Loucy (cell line): ENCODE data around the gene ZNF358.

ENCODE experiments used
- H2AFZ ChIP-seq: fragments of 200-600 bp; sonication (generic); 2 replicates; pipeline ENCODE4 v1.6.0; 2016; ENCODE audit warnings: antibody characterized with exemption, mild to moderate bottlenecking, low read length, moderate library complexity
- H3F3A ChIP-seq: fragments of 200-600 bp; 2 replicates; pipeline ENCODE4 v1.6.0; 2016; ENCODE audit warnings: antibody characterized with exemption, low read depth, mild to moderate bottlenecking
- H3K27me3 ChIP-seq: fragments of 200-600 bp; sonication (generic); 2 replicates; pipeline ENCODE4 v1.6.1; 2014; ENCODE audit warnings: low read length, mild to moderate bottlenecking; ENCODE audit not compliant: insufficient read depth, poor library complexity, severe bottlenecking
- H3K36me3 ChIP-seq: fragments of 200-600 bp; sonication (generic); 2 replicates; pipeline ENCODE4 v1.6.1; 2016; ENCODE audit warnings: low read length; ENCODE audit not compliant: insufficient read depth
- H3K4me1 ChIP-seq: fragments of 200-600 bp; sonication (generic); 2 replicates; pipeline ENCODE4 v1.5.1; 2014; ENCODE audit warnings: low read length, mild to moderate bottlenecking; ENCODE audit not compliant: insufficient read depth, poor library complexity, severe bottlenecking
- H3K4me2 ChIP-seq: fragments of 200-600 bp; sonication (generic); 2 replicates; pipeline ENCODE4 v1.6.0; 2014; ENCODE audit warnings: antibody characterized with exemption, low read length, low read depth, mild to moderate bottlenecking; ENCODE audit not compliant: poor library complexity, severe bottlenecking
- H3K4me3 ChIP-seq: fragments of 200-600 bp; sonication (generic); 2 replicates; pipeline ENCODE4 v1.5.1; 2014; ENCODE audit warnings: low read length, mild to moderate bottlenecking, mixed read lengths; ENCODE audit not compliant: poor library complexity, severe bottlenecking
- H3K79me2 ChIP-seq: fragments of 200-600 bp; sonication (generic); 2 replicates; pipeline ENCODE4 v1.6.1; 2014; ENCODE audit warnings: low read length; ENCODE audit not compliant: insufficient read depth
- H3K9ac ChIP-seq: fragments of 200-600 bp; sonication (generic); 2 replicates; pipeline ENCODE4 v1.6.0; 2014; ENCODE audit warnings: mild to moderate bottlenecking, low read depth, low read length, moderate library complexity; ENCODE audit not compliant: poor library complexity, severe bottlenecking
- H3K9me2 ChIP-seq: fragments of 200-600 bp; sonication (generic); replicated peaks from 2 replicates; pipeline ENCODE4 v1.6.1; 2016; ENCODE audit warnings: low read depth, low read length, mixed read lengths
- H3K9me3 ChIP-seq: fragments of 200-600 bp; sonication (generic); 2 replicates; pipeline ENCODE4 v1.6.1; 2014; ENCODE audit warnings: mild to moderate bottlenecking, antibody characterized with exemption, low read length, low read depth; ENCODE audit not compliant: insufficient read depth
- H4K20me1 ChIP-seq: fragments of 200-600 bp; sonication (generic); 2 replicates; pipeline ENCODE4 v1.6.0; 2014; ENCODE audit warnings: antibody characterized with exemption, low read length, mild to moderate bottlenecking; ENCODE audit not compliant: insufficient read depth, poor library complexity, severe bottlenecking
- CTCF ChIP-seq: fragments of 200-600 bp; sonication (generic); conservative IDR thresholded peaks from 2 replicates; pipeline ENCODE4 v1.5.1; 2014; ENCODE audit warnings: mild to moderate bottlenecking, antibody characterized with exemption, low read length
- EZH2phosphoT487 ChIP-seq: fragments of 200-600 bp; IDR thresholded peaks from 2 replicates; pipeline ENCODE4 v1.6.1; 2018; ENCODE audit warnings: antibody characterized with exemption, mild to moderate bottlenecking, moderate library complexity, borderline replicate concordance

ZNF358 gene

GRCh38 chr19:7564866-7565265, 49.0 kb downstream of the ZNF358 start:
- Histone ChIP-seq H3K27me3 (no peaks in the 10 kb centered on the region), H2AFZ (no peak overlapping the region)
- no peak for TF ChIP-seq EZH2phosphoT487
- no peak for TF ChIP-seq CTCF

GRCh38 chr19:7565332-7565731, 49.4 kb downstream of the ZNF358 start:
- Histone ChIP-seq H3K4me1 (no peaks in the 10 kb centered on the region), H2AFZ (no peak overlapping the region), H3K79me2 (no peaks in the 10 kb centered on the region), H3K27me3 (no peaks in the 10 kb centered on the region), H3F3A (no peaks in the 10 kb centered on the region), H3K36me3 (no peaks in the 10 kb centered on the region), H4K20me1 (no peaks in the 10 kb centered on the region), H3K4me2 (no peak overlapping the region), H3K4me3 (no peak overlapping the region), H3K9ac (no peak overlapping the region), H3K9me3 (no peaks in the 10 kb centered on the region), H3K9me2 (no peaks in the 10 kb centered on the region)
- no peak for TF ChIP-seq CTCF
- no peak for TF ChIP-seq EZH2phosphoT487

More at GRCh38 chr19:7564866-7565265, 49.0 kb downstream of the ZNF358 start:
- H3F3A ChIP-seq = no peaks in the 10 kb centered on the region
- H3K9me3 ChIP-seq = no peaks in the 10 kb centered on the region
- no peaks in the 10 kb centered on the region for H4K20me1 ChIP-seq
- H3K9ac ChIP-seq = no peak overlapping the region
- H3K4me3 ChIP-seq = no peak overlapping the region
- no peaks in the 10 kb centered on the region for H3K36me3 ChIP-seq
- no peaks in the 10 kb centered on the region for H3K9me2 ChIP-seq
- H3K79me2 ChIP-seq = no peaks in the 10 kb centered on the region
- H3K4me1 ChIP-seq = no peaks in the 10 kb centered on the region
- H3K4me2 ChIP-seq = no peak overlapping the region
